ENCODE measurements around the gene ANO1. TPM values are rescaled to one million over a fixed set of nuclear protein-coding genes. Genes with fewer than 3 reads are reported as not detected.

Gene ANO1
- total RNA-seq, 1 experiment from 2014 or later = 41.7 TPM

DNA sequence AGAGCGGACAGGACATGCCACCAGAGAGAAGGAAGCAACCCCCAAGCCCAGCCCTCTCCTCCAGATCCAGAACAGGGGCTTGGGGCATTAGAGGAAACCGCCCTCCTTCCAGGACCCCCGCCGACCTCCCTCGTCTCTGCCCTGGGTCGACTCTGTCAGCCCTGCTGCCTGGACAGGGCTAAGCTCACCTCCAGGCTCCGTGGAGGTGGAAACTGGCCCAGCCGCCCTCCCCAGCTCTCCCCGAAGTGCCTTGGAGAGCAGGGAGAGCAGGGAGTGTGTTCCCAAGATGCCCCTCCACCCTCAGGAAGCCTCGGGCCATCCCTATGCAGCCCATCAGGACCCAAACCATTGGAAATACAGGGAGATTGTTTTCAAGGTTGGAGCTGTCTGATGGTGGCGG is 26.8 kb downstream of the ANO1 start:
- TF ChIP-seq ZNF274 (IDR thresholded peaks at IDR 0.05; ENCODE audit: low read depth, low read length) (no peak), REST (IDR thresholded peaks at IDR 0.05; ENCODE audit: low read depth) (no peak)
- intact Hi-C loops (cut with micrococcal nuclease) = no loop called here
- Histone ChIP-seq H2AFZ (ENCODE audit: low read depth, low read length, poor library complexity, severe bottlenecking) (no peak overlapping the region), H3K27ac (ENCODE audit: low read depth, low read length) (no peak overlapping the region), H3K4me2 (ENCODE audit: low read length) (no peak overlapping the region), H3K4me3 (replicated peaks in 1 of 2; ENCODE audit: low read depth in 1 of 2, low read length in 2 of 2) (no peak overlapping the region), H3K36me3 (ENCODE audit: control insufficient read depth in 1 of 2, insufficient read depth in 2 of 2, low read length in 2 of 2) (no peaks in the 10 kb centered on the region; a peak in 1 of 4 replicates), H3K4me1 (ENCODE audit: control insufficient read depth in 1 of 2, insufficient read depth in 2 of 2, low read length in 2 of 2) (no peaks in the 10 kb centered on the region; a peak in 1 of 4 replicates), H3K9me2 (ENCODE audit: insufficient read depth) (no peaks in the 10 kb centered on the region), H4K20me1 (ENCODE audit: insufficient read depth) (no peaks in the 10 kb centered on the region), H3K9ac (ENCODE audit: low read length) (no peak overlapping the region), H3K79me2 (ENCODE audit: insufficient read depth, low read length) (no peaks in the 10 kb centered on the region), H3K27me3 (ENCODE audit: insufficient read depth, low read length) (no peaks in the 10 kb centered on the region), H3K9me3 (ENCODE audit: control insufficient read depth in 1 of 2, insufficient read depth in 1 of 2, low read depth in 1 of 2, low read length in 2 of 2) (no peaks in the 10 kb centered on the region)
- CTCF ChIA-PET = no interaction called here
- ATAC-seq (no peak), DNase-seq (ENCODE audit: low read depth, low spot score) (no peak)
- RAD21 ChIA-PET (ENCODE audit: low non-redundant PET in 1 of 2, low total read pairs in 2 of 2, uncharacterized antibody in 2 of 2, unreplicated experiment in 2 of 2) = no interaction called here
- POLR2A ChIA-PET = interaction anchor here (0.7 kb wide), 1 partner anchor 197 kb away, joined by 5 read pairs; no protein-coding TSS in a partner anchor
- BruUV-seq (replicated peaks) = no TSS peak

- Histone ChIP-seq H3K9ac (ENCODE audit: low read length) (no peak overlapping the region), H3K4me3 (replicated peaks in 1 of 2; ENCODE audit: low read depth in 1 of 2, low read length in 2 of 2) (no peak overlapping the region), H3K9me2 (ENCODE audit: insufficient read depth) (no peaks in the 10 kb centered on the region), H3K4me2 (ENCODE audit: low read length) (no peak overlapping the region), H3K36me3 (ENCODE audit: control insufficient read depth in 1 of 2, insufficient read depth in 2 of 2, low read length in 2 of 2) (no peaks in the 10 kb centered on the region; a peak in 1 of 4 replicates), H3K79me2 (ENCODE audit: insufficient read depth, low read length) (no peaks in the 10 kb centered on the region), H3K27ac (ENCODE audit: low read depth, low read length) (no peak overlapping the region), H3K4me1 (ENCODE audit: control insufficient read depth in 1 of 2, insufficient read depth in 2 of 2, low read length in 2 of 2) (no peaks in the 10 kb centered on the region; a peak in 1 of 4 replicates), H4K20me1 (ENCODE audit: insufficient read depth) (no peaks in the 10 kb centered on the region), H3K9me3 (ENCODE audit: control insufficient read depth in 1 of 2, insufficient read depth in 1 of 2, low read depth in 1 of 2, low read length in 2 of 2) (no peaks in the 10 kb centered on the region), H3K27me3 (ENCODE audit: insufficient read depth, low read length) (no peaks in the 10 kb centered on the region), H2AFZ (ENCODE audit: low read depth, low read length, poor library complexity, severe bottlenecking) (no peak overlapping the region)
- ChIA-PET POLR2A (interaction anchor here (0.7 kb wide), 1 partner anchor 198 kb away, joined by 5 read pairs; no protein-coding TSS in a partner anchor), CTCF (no interaction called here), RAD21 (ENCODE audit: low non-redundant PET in 1 of 2, low total read pairs in 2 of 2, uncharacterized antibody in 2 of 2, unreplicated experiment in 2 of 2) (no interaction called here)
- TF ChIP-seq MAX (IDR thresholded peaks at IDR 0.05) = no peak
- no peak for TF ChIP-seq EGR1 (IDR thresholded peaks at IDR 0.05; ENCODE audit: low read depth)
- no peak for TF ChIP-seq SRF (IDR thresholded peaks at IDR 0.05; ENCODE audit: low read depth)
- TF ChIP-seq CEBPB (IDR thresholded peaks at IDR 0.05; ENCODE audit: low read depth) = no peak
- intact Hi-C loops (cut with micrococcal nuclease) = no loop called here
- DNase-seq (ENCODE audit: low read depth, low spot score) = no peak
- no TSS peak for BruUV-seq (replicated peaks)
- ATAC-seq = no peak
Observed at GRCh38 chr11:70105369-70105754, 27.2 kb downstream of the ANO1 start.

Measured in HCT116 (cell line).